Smooth muscle cell (in vitro differentiated cells): Measurements from ENCODE around the gene GALNT10. TPM values are rescaled to one million over a fixed set of nuclear protein-coding genes. Genes with fewer than 3 reads are reported as not detected.

Source experiments
- DNase-seq: peaks from one replicate; lab custom pipeline; 2025; ENCODE audit not compliant: unreplicated experiment; lab: John Stamatoyannopoulos, UW
- H2AFZ ChIP-seq: fragments of 200-600 bp; sonication (generic); 2 replicates; pipeline ENCODE4 v1.6.0; 2016; ENCODE audit warnings: antibody characterized with exemption, low read depth, mild to moderate bottlenecking
- H3F3A ChIP-seq: fragments of 200-600 bp; sonication (generic); 2 replicates; pipeline ENCODE4 v1.6.0; 2017; ENCODE audit warnings: antibody characterized with exemption, low read depth
- H3K27ac ChIP-seq: fragments of 200-600 bp; sonication (generic); 2 replicates; pipeline ENCODE4 v1.5.1; 2016; ENCODE audit warnings: low read depth, mild to moderate bottlenecking
- H3K27me3 ChIP-seq: fragments of 200-600 bp; sonication (generic); 2 replicates; pipeline ENCODE4 v1.6.1; 2016; ENCODE audit warnings: low read depth, mild to moderate bottlenecking
- H3K36me3 ChIP-seq: fragments of 200-600 bp; sonication (generic); 2 replicates; pipeline ENCODE4 v1.5.1; 2016; ENCODE audit warnings: low read depth
- H3K4me1 ChIP-seq: fragments of 200-600 bp; sonication (generic); 2 replicates; pipeline ENCODE4 v1.5.1; 2016; ENCODE audit warnings: low read depth
- H3K4me2 ChIP-seq: fragments of 200-600 bp; sonication (generic); 2 replicates; pipeline ENCODE4 v1.6.0; 2016; ENCODE audit warnings: mild to moderate bottlenecking
- H3K4me3 ChIP-seq: fragments of 200-600 bp; sonication (generic); 2 replicates; pipeline ENCODE4 v1.5.1; 2016; ENCODE audit warnings: mild to moderate bottlenecking
- H3K79me2 ChIP-seq: fragments of 200-600 bp; sonication (generic); 2 replicates; pipeline ENCODE4 v1.6.0; 2016; ENCODE audit warnings: low read depth, mild to moderate bottlenecking
- H3K9ac ChIP-seq: fragments of 200-600 bp; sonication (generic); 2 replicates; pipeline ENCODE4 v1.6.0; 2016; ENCODE audit warnings: low read depth
- H3K9me3 ChIP-seq: fragments of 200-600 bp; sonication (generic); replicated peaks from 2 replicates; pipeline ENCODE4 v1.5.1; 2016; ENCODE audit warnings: low read depth
- H4K20me1 ChIP-seq: fragments of 200-600 bp; sonication (generic); 2 replicates; pipeline ENCODE4 v1.6.0; 2016; ENCODE audit warnings: low read depth
- CTCF ChIP-seq: fragments of 200-600 bp; sonication (generic); IDR thresholded peaks from 2 replicates; pipeline ENCODE4 v1.5.1; 2017; ENCODE audit warnings: borderline replicate concordance, mild to moderate bottlenecking, antibody characterized with exemption; ENCODE audit not compliant: insufficient read depth, poor library complexity, severe bottlenecking
- WGBS: methylation state at CpG from one replicate; pipeline ENCODE4 v1.1.7; 2016; ENCODE audit warnings: low lambda C conversion rate; 5-methylcytosine and 5-hydroxymethylcytosine counted together
- polyA plus RNA-seq: library from polyadenylated mRNA; unstranded; fragments of >200 nt; fragmentation: Nextera tagmentation; extraction: Ambion mirVana; gene quantifications from 2 replicates; pipeline ENCODE4 v1.2.1, GENCODE V29; 2016
- total RNA-seq: library from RNA; depleted of rRNA; stranded (reverse); fragments of >200 nt; gene quantifications from 2 replicates; pipeline ENCODE4 v1.2.3, GENCODE V29; 2014

The GALNT10 gene
- total and polyA plus RNA-seq, 2 experiments from 2014 or later, result 23.6 to 24.6 TPM

- no peaks in the 10 kb centered on the region for H3K79me2 ChIP-seq
- no peak for DNase-seq
- no peaks in the 10 kb centered on the region for H3K9me3 ChIP-seq
- no peaks in the 10 kb centered on the region for H3K27me3 ChIP-seq
- H3K9ac ChIP-seq, result peak overlapping the region; percentile 1
- no peak overlapping the region for H2AFZ ChIP-seq
- H3K4me3 ChIP-seq, result no peak overlapping the region
- peak overlapping the region; percentile 18 for H3K4me2 ChIP-seq
- no peaks in the 10 kb centered on the region for H3K36me3 ChIP-seq
- 54% methylated on average over 6 of the region's 6 CpGs for WGBS
- H3F3A ChIP-seq, result peaks cover 7% of the 10 kb centered on the region
- H4K20me1 ChIP-seq, result no peaks in the 10 kb centered on the region
- peaks cover 17% of the 10 kb centered on the region for H3K4me1 ChIP-seq
- TF ChIP-seq CTCF, result no peak
- peak overlapping the region; percentile 66 for H3K27ac ChIP-seq
Observed at GRCh38 chr5:154368041-154368800, 177.7 kb downstream of the GALNT10 start.

- no peak overlapping the region for H3K4me3 ChIP-seq
- no peaks in the 10 kb centered on the region for H3K27me3 ChIP-seq
- H3K36me3 ChIP-seq, result no peaks in the 10 kb centered on the region
- no peaks in the 10 kb centered on the region for H3K79me2 ChIP-seq
- no peak for TF ChIP-seq CTCF
- peaks cover 17% of the 10 kb centered on the region for H3K4me1 ChIP-seq
- H3K9me3 ChIP-seq, result no peaks in the 10 kb centered on the region
- peak overlapping the region; percentile 42 for H3K27ac ChIP-seq
- no peak overlapping the region for H2AFZ ChIP-seq
- no peaks in the 10 kb centered on the region for H4K20me1 ChIP-seq
- H3F3A ChIP-seq, result peaks cover 7% of the 10 kb centered on the region
- no peak for DNase-seq
- H3K4me2 ChIP-seq, result peak overlapping the region; percentile 46
- no peak overlapping the region for H3K9ac ChIP-seq
- 80% methylated on average over 4 of the region's 4 CpGs for WGBS
Observed at GRCh38 chr5:154369682-154370081, 179.1 kb downstream of the GALNT10 start.

DNA sequence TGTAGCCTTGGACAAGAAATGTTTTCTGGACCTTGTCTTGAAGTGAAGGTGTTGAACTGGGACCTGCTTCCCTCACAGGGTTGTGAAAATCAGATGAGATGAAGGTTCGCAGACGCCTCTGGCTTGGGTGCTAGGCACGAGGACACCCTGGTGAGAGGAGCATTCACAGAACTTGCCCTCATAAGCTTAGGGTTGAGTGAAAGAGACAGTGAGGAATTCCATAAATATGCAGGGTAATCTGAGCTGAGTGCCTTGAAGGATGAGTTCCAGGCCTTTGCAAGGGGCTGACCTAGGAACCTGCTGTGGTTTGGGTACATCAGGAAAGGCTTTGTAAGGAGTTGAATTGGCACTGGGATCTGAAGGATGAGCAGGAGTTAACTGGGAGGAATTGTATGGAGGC, 179.6 kb downstream of the GALNT10 start:
- Histone ChIP-seq H4K20me1 (no peaks in the 10 kb centered on the region), H3K4me1 (peaks cover 17% of the 10 kb centered on the region), H3K79me2 (no peaks in the 10 kb centered on the region), H2AFZ (no peak overlapping the region), H3F3A (peaks cover 7% of the 10 kb centered on the region), H3K36me3 (no peaks in the 10 kb centered on the region), H3K27me3 (no peaks in the 10 kb centered on the region), H3K9me3 (no peaks in the 10 kb centered on the region), H3K4me3 (no peak overlapping the region), H3K4me2 (peak overlapping the region; percentile 46), H3K9ac (no peak overlapping the region), H3K27ac (peak overlapping the region; percentile 42)
- no peak for DNase-seq
- no peak for TF ChIP-seq CTCF
- whole genome bisulfite sequencing, result 55% methylated on average over 3 of the region's 3 CpGs

DNA sequence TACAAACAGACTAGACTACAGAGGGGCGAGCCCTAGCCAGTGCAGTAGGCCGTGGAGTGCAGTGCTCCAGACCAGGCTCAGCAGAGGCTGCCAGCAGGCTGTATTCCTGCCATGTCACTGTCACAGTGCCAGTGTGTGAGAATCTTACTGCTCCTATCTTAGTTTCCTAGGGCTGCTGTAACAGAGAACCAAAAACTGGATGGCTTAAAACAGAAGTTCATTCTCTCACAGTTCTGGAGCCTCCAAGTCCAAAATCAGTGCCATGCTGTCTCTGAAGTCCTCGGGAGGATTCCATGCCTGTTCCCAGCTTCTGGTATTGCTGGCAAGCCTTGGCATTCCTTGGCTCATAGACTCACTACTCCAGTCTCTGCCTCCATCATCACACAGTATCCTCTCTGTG, 180.3 kb downstream of the GALNT10 start:
- Histone ChIP-seq H3K27ac (no peak overlapping the region), H4K20me1 (no peaks in the 10 kb centered on the region), H3K27me3 (no peaks in the 10 kb centered on the region), H3K9ac (no peak overlapping the region), H2AFZ (no peak overlapping the region), H3F3A (peaks cover 3% of the 10 kb centered on the region), H3K79me2 (no peaks in the 10 kb centered on the region), H3K36me3 (no peaks in the 10 kb centered on the region), H3K4me1 (peaks cover 17% of the 10 kb centered on the region), H3K9me3 (no peaks in the 10 kb centered on the region), H3K4me3 (no peak overlapping the region), H3K4me2 (peak overlapping the region; percentile 61)
- no peak for TF ChIP-seq CTCF
- no peak for DNase-seq
- WGBS, result 93% methylated on average over 3 of the region's 3 CpGs
